Heart left ventricle (tissue), 16 donors: ENCODE results near the gene ABCA1. TPM values are rescaled to one million over a fixed set of nuclear protein-coding genes. Genes with fewer than 3 reads are reported as not detected.

Experiments
- ATAC-seq, 4 donors: fragments of 200-7000 bp; cut with Tn5 transposase; one replicate each; pipeline ENCODE4 v1.9.1; 2020 to 2022; ENCODE audit warnings: moderate library complexity in 4 of 4, mild to moderate bottlenecking in 3 of 4, moderate number of reproducible peaks in 1 of 4
- DNase-seq, 5 donors: peaks; one replicate each; pipeline ENCODE4 v3.0.0-alpha.2; 2020
- H3K27ac ChIP-seq, 12 donors: fragments of 200-600 bp; sonication (generic) in 4 of 12; one replicate each; pipeline versions ENCODE4 v1.5.0 to v1.8.0; 2016 to 2022; ENCODE audit warnings: mild to moderate bottlenecking in 2 of 12
- H3K27me3 ChIP-seq, 9 donors: fragments of 200-600 bp; sonication (generic) in 2 of 9; one replicate each; pipeline versions ENCODE4 v1.5.1 to v1.8.0; 2016 to 2022; ENCODE audit warnings: mild to moderate bottlenecking in 3 of 9
- H3K36me3 ChIP-seq, 9 donors: fragments of 200-600 bp; sonication (generic) in 2 of 9; one replicate each; pipeline versions ENCODE4 v1.5.0 to v1.8.0; 2018 to 2022; ENCODE audit warnings: mild to moderate bottlenecking in 2 of 9
- H3K4me1 ChIP-seq, 12 donors: fragments of 200-600 bp; sonication (generic) in 4 of 12; one replicate each; pipeline versions ENCODE4 v1.5.0 to v1.8.0; 2016 to 2022; ENCODE audit warnings: mild to moderate bottlenecking in 3 of 12
- H3K4me3 ChIP-seq, 12 donors: fragments of 200-600 bp; sonication (generic) in 4 of 12; one replicate each; pipeline versions ENCODE4 v1.5.0 to v1.8.0; 2017 to 2022; ENCODE audit warnings: mild to moderate bottlenecking in 9 of 12, moderate library complexity in 4 of 12
- H3K9me3 ChIP-seq, 12 donors: fragments of 200-600 bp; sonication (generic) in 4 of 12; one replicate each; pipeline versions ENCODE4 v1.5.0 to v1.8.0; 2016 to 2022; ENCODE audit warnings: mild to moderate bottlenecking in 1 of 12
- POLR2A ChIP-seq, 2 donors: fragments of 450-650 bp; IDR thresholded peaks; one replicate each; pipeline ENCODE4 v1.6.1; 2017; ENCODE audit warnings: antibody characterized with exemption in 2 of 2, mild to moderate bottlenecking in 2 of 2, moderate library complexity in 2 of 2
- WGBS, 4 donors: extraction: QIAGEN DNeasy Blood & Tissue Kit in 2 of 4; methylation state at CpG; one replicate each; pipeline versions ENCODE4 v1.1.5 to v1.1.7; 2013 to 2018; 5-methylcytosine and 5-hydroxymethylcytosine counted together
- intact Hi-C, 10 donors: fragments of 100-400 bp; cut with DNase I; formaldehyde crosslinking; loops; one replicate each; pipeline versions ENCODE4 v1.11.1 to v1.14.2; 2022
- polyA plus RNA-seq, 2 donors: library from polyadenylated mRNA; stranded (reverse); fragments of 200-250 nt; gene quantifications; one replicate each; pipeline ENCODE4 v1.2.3, GENCODE V29; 2013
- total RNA-seq, 9 donors: library from RNA; depleted of rRNA in 2 of 9; stranded (reverse); fragments of >200 nt in 2 of 9; fragmentation: NEBNext Ultra II Directional in 3 of 9; extraction: Animal tissue kit (Norgen Biotek cat#: 25700) in 3 of 9; gene quantifications; one replicate each; pipeline versions ENCODE4 v1.1.0 to v1.2.4, GENCODE V29; 2016 to 2023
- TF ChIP-seq, protein P1 (sequence below), 12 donors: fragments of 200-600 bp; sonication (generic) in 4 of 12; IDR thresholded peaks; one replicate each; pipeline versions ENCODE4 v1.5.0 to v1.8.0; 2018 to 2022; ENCODE audit warnings: antibody characterized with exemption in 12 of 12, mild to moderate bottlenecking in 5 of 12
- donor health status: ischemic (EF 13 %, LVEDD 7.1; RV severe dilation, severe dysfunction).
- donor health status: healthy with polysubstance abuse.
- donor health status: DM: no; HTN: yes; CAD: no.
- donor health status: DM: no; HTN: no; CAD: no.
- donor health status: ischemic (EF 25% LVEDD 6.9; RV normal size, moderate dysfunction).
- donor health status: ischemic (EF 25% LVEDD 5.7; RV mildly dilated, moderate dysfunction).
- donor health status: healthy.
- donor health status: DM: yes; HTN: yes; CAD: no.
- donor health status: ischemic (EF 35%, LVEDD 5.7; RV mildly dilated, moderate dysfunction).
- donor health status: nonischemic (EF 11% LVEDD 7.7; RV severe dilation, severe dysfunction).
- donor health status: DM: yes; HTN: yes; CAD: no.
- donor health status: PGD.
- donor health status: ischemic (EF 29% LVEDD 5.4; RV normal size, mild dysfunction).
- donor health status: nonischemic (EF 23%, LVEDD 6.1; RV moderate dilation, normal function).

Gene ABCA1
- total and polyA plus RNA-seq, 11 donors = 2.1 to 45.3 (median 10.6) TPM

DNA sequence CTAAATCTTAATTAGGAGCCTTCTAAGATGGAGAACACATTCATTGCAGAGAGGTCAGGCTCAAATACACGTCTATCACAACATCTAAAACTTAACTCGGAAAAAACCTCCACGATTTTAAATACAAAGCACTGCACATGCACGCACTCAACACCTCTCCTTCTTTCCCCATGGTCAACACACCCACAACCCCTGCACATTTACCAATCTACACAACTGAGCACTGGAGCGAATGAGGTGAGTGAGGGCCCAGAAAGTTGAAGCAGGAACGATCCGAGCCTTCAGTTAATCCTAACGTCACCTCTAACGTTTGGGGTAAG lies 180.8 kb downstream of the ABCA1 start:
- TF ChIP-seq POLR2A (IDR thresholded peaks at IDR 0.05) = no peak
- TF ChIP-seq, protein P1, sequence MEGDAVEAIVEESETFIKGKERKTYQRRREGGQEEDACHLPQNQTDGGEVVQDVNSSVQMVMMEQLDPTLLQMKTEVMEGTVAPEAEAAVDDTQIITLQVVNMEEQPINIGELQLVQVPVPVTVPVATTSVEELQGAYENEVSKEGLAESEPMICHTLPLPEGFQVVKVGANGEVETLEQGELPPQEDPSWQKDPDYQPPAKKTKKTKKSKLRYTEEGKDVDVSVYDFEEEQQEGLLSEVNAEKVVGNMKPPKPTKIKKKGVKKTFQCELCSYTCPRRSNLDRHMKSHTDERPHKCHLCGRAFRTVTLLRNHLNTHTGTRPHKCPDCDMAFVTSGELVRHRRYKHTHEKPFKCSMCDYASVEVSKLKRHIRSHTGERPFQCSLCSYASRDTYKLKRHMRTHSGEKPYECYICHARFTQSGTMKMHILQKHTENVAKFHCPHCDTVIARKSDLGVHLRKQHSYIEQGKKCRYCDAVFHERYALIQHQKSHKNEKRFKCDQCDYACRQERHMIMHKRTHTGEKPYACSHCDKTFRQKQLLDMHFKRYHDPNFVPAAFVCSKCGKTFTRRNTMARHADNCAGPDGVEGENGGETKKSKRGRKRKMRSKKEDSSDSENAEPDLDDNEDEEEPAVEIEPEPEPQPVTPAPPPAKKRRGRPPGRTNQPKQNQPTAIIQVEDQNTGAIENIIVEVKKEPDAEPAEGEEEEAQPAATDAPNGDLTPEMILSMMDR (IDR thresholded peaks at IDR 0.05) = no peak
- Histone ChIP-seq H3K36me3 (peaks cover 0 to 18% (median 14%) of the 10 kb centered on the region in 9 donors), H3K27ac (peak overlapping the region; percentile 77 to 95 (median 90)), H3K27me3 (no peaks in the 10 kb centered on the region), H3K4me1 (peaks cover 0 to 20% (median 9%) of the 10 kb centered on the region in 12 donors), H3K9me3 (no peaks in the 10 kb centered on the region), H3K4me3 (peak overlapping the region; percentile 66 to 89 (median 83))
- WGBS, 4 donors = 0 to 6% (median 1%) methylated on average over 7 to 9 of the region's 9 CpGs
- DNase-seq (no peak), ATAC-seq (peak in 2 of 4 donors; percentile 37 to 44)
- intact Hi-C loops = loop anchor here in 5 of 10 donors (5.0 to 10.0 kb wide), 3 partner anchors 652 to 1352 kb away; partner anchors contain the start of genes SMC2 (in 2 of the 5) and FKTN (in 1 of the 5)

DNA sequence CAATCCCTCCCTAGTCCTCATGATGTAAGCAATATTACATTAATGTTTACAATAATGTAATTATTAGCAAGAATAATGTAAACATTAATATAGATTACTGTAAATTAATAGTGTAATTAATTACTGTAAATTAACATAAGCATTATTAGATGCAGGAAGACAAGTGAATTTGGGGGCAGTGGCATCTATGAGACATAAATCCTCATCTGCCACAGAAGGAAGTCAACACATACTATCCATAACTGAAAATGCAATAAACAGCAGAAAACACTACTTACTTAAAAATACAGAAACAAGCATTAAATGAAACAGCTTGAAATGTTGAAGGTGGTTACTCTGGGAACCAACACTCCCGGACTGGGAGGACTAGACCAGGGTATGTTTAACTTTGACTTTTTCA lies 181.2 kb downstream of the ABCA1 start:
- H3K9me3 ChIP-seq = no peaks in the 10 kb centered on the region
- H3K36me3 ChIP-seq = peaks cover 0 to 14% (median 10%) of the 10 kb centered on the region in 9 donors
- peak overlapping the region in 8 of 12 donors; percentile 82 to 95 (median 90) for H3K27ac ChIP-seq
- TF ChIP-seq, protein P1 (IDR thresholded peaks at IDR 0.05) = no peak
- TF ChIP-seq POLR2A (IDR thresholded peaks at IDR 0.05) = no peak
- no peak for DNase-seq
- H3K4me3 ChIP-seq = peak overlapping the region; percentile 66 to 89 (median 83)
- H3K4me1 ChIP-seq = peaks cover 0 to 20% (median 9%) of the 10 kb centered on the region in 12 donors
- intact Hi-C loops = loop anchor here in 5 of 10 donors (5.0 to 10.0 kb wide), 3 partner anchors 652 to 1352 kb away; partner anchors contain the start of genes SMC2 (in 2 of the 5) and FKTN (in 1 of the 5)
- WGBS, 4 donors = 7 to 32% (median 20%) methylated on average over 1 of the region's 1 CpG
- H3K27me3 ChIP-seq = no peaks in the 10 kb centered on the region
- no peak for ATAC-seq

DNA sequence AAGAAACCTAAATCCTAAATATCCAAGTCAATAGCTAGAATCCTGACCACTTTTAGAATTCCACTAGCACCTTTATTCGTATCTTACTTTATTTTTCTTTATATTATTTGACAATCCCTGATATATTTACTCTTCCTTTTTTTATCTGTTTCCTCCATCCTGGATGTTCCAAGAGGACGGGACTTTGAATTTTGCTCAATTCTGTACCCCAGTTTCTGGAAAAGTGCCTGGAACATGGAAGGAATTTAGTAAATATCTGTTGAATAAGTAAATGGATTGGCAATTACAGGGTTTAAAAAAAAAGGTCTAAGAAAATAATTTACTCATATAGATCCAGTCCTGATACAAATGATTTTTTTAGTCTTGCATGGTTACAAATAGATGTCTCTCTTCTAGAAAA lies 181.7 kb downstream of the ABCA1 start:
- no peak for ATAC-seq
- WGBS, 4 donors = 86 to 88% (median 87%) methylated on average over 2 of the region's 2 CpGs

DNA sequence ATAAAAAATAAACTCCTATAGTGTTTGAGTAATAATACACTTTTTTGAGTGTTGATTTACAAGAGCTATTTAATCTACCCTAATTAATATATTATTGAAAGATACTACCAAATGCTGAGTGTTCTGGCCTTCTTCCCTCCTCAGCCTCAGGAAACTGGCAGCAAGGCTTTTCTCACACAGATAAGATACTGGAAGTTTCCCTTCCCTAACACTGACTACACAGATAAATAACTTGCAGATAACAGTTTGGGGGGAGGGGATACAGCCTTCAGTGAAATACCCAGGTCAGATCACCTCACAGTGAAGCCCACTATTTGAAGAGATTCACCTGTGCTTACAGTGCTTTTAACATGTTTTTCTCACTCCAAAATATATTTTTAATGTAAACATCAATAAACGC lies 182.1 kb downstream of the ABCA1 start:
- WGBS, 4 donors = 69 to 85% (median 80%) methylated on average over 1 of the region's 1 CpG
- Histone ChIP-seq H3K36me3 (peaks cover 0 to 4% (median under 1%) of the 10 kb centered on the region in 9 donors), H3K27ac (no peak overlapping the region), H3K4me1 (peaks cover 0 to 20% (median 9%) of the 10 kb centered on the region in 12 donors), H3K27me3 (no peaks in the 10 kb centered on the region), H3K4me3 (no peak overlapping the region), H3K9me3 (no peaks in the 10 kb centered on the region)
- DNase-seq (no peak), ATAC-seq (no peak)
- intact Hi-C loops = loop anchor here in 5 of 10 donors (5.0 to 10.0 kb wide), 3 partner anchors 651 to 1351 kb away; partner anchors contain the start of genes SMC2 (in 2 of the 5) and FKTN (in 1 of the 5)
- TF ChIP-seq POLR2A (IDR thresholded peaks at IDR 0.05) = no peak
- TF ChIP-seq, protein P1 (IDR thresholded peaks at IDR 0.05) = no peak

More for the DNA sequence above, 181.7 kb downstream of the ABCA1 start:
- Histone ChIP-seq H3K36me3 (peaks cover 0 to 9% (median 5%) of the 10 kb centered on the region in 9 donors), H3K9me3 (no peaks in the 10 kb centered on the region), H3K27me3 (no peaks in the 10 kb centered on the region), H3K27ac (no peak overlapping the region), H3K4me1 (peaks cover 0 to 20% (median 9%) of the 10 kb centered on the region in 12 donors), H3K4me3 (no peak overlapping the region)
- TF ChIP-seq, protein P1 (IDR thresholded peaks at IDR 0.05) = no peak
- no peak for TF ChIP-seq POLR2A (IDR thresholded peaks at IDR 0.05)
- DNase-seq = no peak
- intact Hi-C loops = loop anchor here in 5 of 10 donors (5.0 to 10.0 kb wide), 3 partner anchors 651 to 1351 kb away; partner anchors contain the start of genes SMC2 (in 2 of the 5) and FKTN (in 1 of the 5)
